Anterior cingulate cortex (tissue), 58 donors: ENCODE data around the gene NPY1R.

Experiments used
- DNase-seq, 58 donors: peaks; one replicate each; lab custom pipeline; 2025; lab: John Stamatoyannopoulos, UW

NPY1R gene

GRCh38 chr4:163280703-163281519 lies 51.5 kb downstream of the NPY1R start:
- no peak for DNase-seq

- no peak for DNase-seq
Observed at GRCh38 chr4:163279713-163280112, 52.7 kb downstream of the NPY1R start.

- no peak for DNase-seq
Observed at GRCh38 chr4:163274861-163275260, 57.5 kb downstream of the NPY1R start.
